ENCODE results near the gene ITIH1.
"Not testable (repeated sequence)": the region's sequence is repeated elsewhere in the genome, so short reads cannot be mapped to it uniquely, and the experiment has no call there.

The ITIH1 gene

GRCh38 chr3:52777127-52777958 is at the start of gene ITIH1:
ITIH1 (plus strand) TSS chr3:52777599; CDS start chr3:52777616, 17 bp downstream.
- DNase-seq (ENCODE audit: low read depth in 3 of 3): no peak

- DNase-seq (ENCODE audit: low read depth in 3 of 3): not testable (repeated sequence)
These were observed 48.6 kb upstream of the ITIH1 start for GRCh38 chr3:52728753-52729152.

GRCh38 chr3:52730681-52731080 is 46.7 kb upstream of the ITIH1 start:
- DNase-seq (ENCODE audit: low read depth in 3 of 3): no peak

GRCh38 chr3:52731590-52731989 is 45.8 kb upstream of the ITIH1 start:
- no peak for DNase-seq (ENCODE audit: low read depth in 3 of 3)

GRCh38 chr3:52733256-52733891 is 44.0 kb upstream of the ITIH1 start:
- DNase-seq (ENCODE audit: low read depth in 3 of 3): no peak

- no peak for DNase-seq (ENCODE audit: low read depth in 3 of 3)
These were observed 37.7 kb upstream of the ITIH1 start for GRCh38 chr3:52739730-52740129.

- DNase-seq (ENCODE audit: low read depth in 3 of 3): no peak
These were observed 34.9 kb upstream of the ITIH1 start for GRCh38 chr3:52742418-52743041.

GRCh38 chr3:52743152-52743551 is 34.2 kb upstream of the ITIH1 start:
- DNase-seq (ENCODE audit: low read depth in 3 of 3): no peak

- DNase-seq (ENCODE audit: low read depth in 3 of 3): no peak
These were observed 33.7 kb upstream of the ITIH1 start for GRCh38 chr3:52743721-52744120.

- no peak for DNase-seq (ENCODE audit: low read depth in 3 of 3)
These were observed 25.2 kb upstream of the ITIH1 start for GRCh38 chr3:52752045-52752660.

- no peak for DNase-seq (ENCODE audit: low read depth in 3 of 3)
These were observed 23.0 kb upstream of the ITIH1 start for GRCh38 chr3:52754373-52754772.

GRCh38 chr3:52756141-52756540 is 21.3 kb upstream of the ITIH1 start:
- no peak for DNase-seq (ENCODE audit: low read depth in 3 of 3)

- no peak for DNase-seq (ENCODE audit: low read depth in 3 of 3)
These were observed 13.9 kb upstream of the ITIH1 start for GRCh38 chr3:52763466-52763865.

- DNase-seq (ENCODE audit: low read depth in 3 of 3): no peak
These were observed 7.5 kb upstream of the ITIH1 start for GRCh38 chr3:52769786-52770455.

GRCh38 chr3:52770496-52771333 is 6.7 kb upstream of the ITIH1 start, which contains the start of gene NEK4:
NEK4 (minus strand) TSS chr3:52770940; CDS start chr3:52770746, 194 bp downstream.
- peak; percentile 77 to 81 (median 81) for DNase-seq (ENCODE audit: low read depth in 3 of 3)

GRCh38 chr3:52771334-52771681 is 6.1 kb upstream of the ITIH1 start:
- no peak for DNase-seq (ENCODE audit: low read depth in 3 of 3)

- no peak for DNase-seq (ENCODE audit: low read depth in 3 of 3)
These were observed 5.7 kb upstream of the ITIH1 start for GRCh38 chr3:52771702-52772101.

- DNase-seq (ENCODE audit: low read depth in 3 of 3): no peak
These were observed 3.9 kb upstream of the ITIH1 start for GRCh38 chr3:52773361-52774065.

GRCh38 chr3:52774066-52774713 is 3.2 kb upstream of the ITIH1 start:
- DNase-seq (ENCODE audit: low read depth in 3 of 3): no peak

Measured in stimulated activated CD4-positive, alpha-beta T cell treated with anti-CD3 and anti-CD28 coated beads, TNF-alpha, amount 100 ng/mL, for 48 hours (primary cell).